ENCODE results near the gene BBS10. TPM values are rescaled to one million over a fixed set of nuclear protein-coding genes. Genes with fewer than 3 reads are reported as not detected.

BBS10 gene
- total and polyA plus RNA-seq, 2 of the 4 experiments (the other 2 are of a cell fraction), result 4.9 to 10.0 TPM

GRCh38 chr12:76329606-76330005 is 18.6 kb downstream of the BBS10 start:
- Histone ChIP-seq H4K8ac (ENCODE audit: low read depth in 2 of 2, low read length in 2 of 2) (peak overlapping the region; percentile 11 to 27; a peak in 2 of 4 replicates), H2BK5ac (ENCODE audit: low read depth, low read length, poor library complexity, severe bottlenecking) (peak overlapping the region; percentile 25), H2AFZ (replicated peaks; ENCODE audit: low read length, poor library complexity) (no peak overlapping the region), H2AK9ac (replicated peaks; ENCODE audit: low read depth, low read length, poor library complexity) (no peak overlapping the region), H2BK120ac (ENCODE audit: low read depth, low read length) (peak overlapping the region; percentile 82), H2BK20ac (ENCODE audit: low read depth, low read length) (peak overlapping the region; percentile 11), H3K9me3 (ENCODE audit: control insufficient read depth, insufficient read depth, low read length) (peaks cover 2% of the 10 kb centered on the region; the same call in 1 of the 2 replicates), H3K4ac (ENCODE audit: low read depth, low read length) (peak overlapping the region; percentile 39; the same call in 1 of the 2 replicates), H3K4me1 (ENCODE audit: control insufficient read depth, insufficient read depth, low read length) (no peaks in the 10 kb centered on the region), H3K9ac (ENCODE audit: low read depth, low read length) (no peak overlapping the region), H3K36me3 (ENCODE audit: control insufficient read depth, insufficient read depth, low read length) (no peaks in the 10 kb centered on the region), H3K27me3 (ENCODE audit: control insufficient read depth, insufficient read depth, low read length) (no peaks in the 10 kb centered on the region), H4K5ac (ENCODE audit: low read depth, low read length) (no peak overlapping the region), H3K14ac (replicated peaks; ENCODE audit: low read depth, low read length) (0 out of 2 replicates have a peak overlapping the region, but pooled peaks have one; percentile 17), H3K27ac (ENCODE audit: insufficient read depth, low read length) (no peak overlapping the region), H4K20me1 (ENCODE audit: insufficient read depth, low read length) (no peaks in the 10 kb centered on the region), H3K4me2 (ENCODE audit: low read depth, low read length) (no peak overlapping the region), H2BK15ac (ENCODE audit: low read depth, low read length) (peak overlapping the region; percentile 9; the same call in 1 of the 3 replicates), H3K23ac (ENCODE audit: low read depth, low read length) (no peak overlapping the region; the same call in 1 of the 2 replicates), H4K91ac (ENCODE audit: insufficient read depth, low read depth, low read length) (peak overlapping the region; percentile 20; the same call in 1 of the 2 replicates), H3K18ac (ENCODE audit: low read depth, low read length) (no peak overlapping the region), H3K9me1 (ENCODE audit: insufficient read depth, low read length) (no peaks in the 10 kb centered on the region), H3K4me3 (ENCODE audit: insufficient read depth, low read depth, low read length) (no peak overlapping the region), H2AK5ac (ENCODE audit: low read depth, low read length) (no peak overlapping the region), H3K56ac (ENCODE audit: extremely low read depth, insufficient read depth, low read length) (peak overlapping the region; percentile 19; the same call in 1 of the 2 replicates), H3K79me1 (ENCODE audit: low read depth in 1 of 2, low read length in 2 of 2) (no peaks in the 10 kb centered on the region)
- ATAC-seq (ENCODE audit: low read depth) (no peak), DNase-seq (no peak)
- TF ChIP-seq CHD1 (IDR thresholded peaks at IDR 0.05; ENCODE audit: low read depth, low read length) (no peak), NFE2L2 (IDR thresholded peaks at IDR 0.05; ENCODE audit: low read depth, low read length) (no peak), RCOR1 (IDR thresholded peaks at IDR 0.05; ENCODE audit: insufficient replicate concordance, low read length) (no peak), MAFK (IDR thresholded peaks at IDR 0.05; ENCODE audit: low read depth, low read length) (no peak), USF2 (IDR thresholded peaks at IDR 0.05; ENCODE audit: low read depth, low read length) (no peak), ELK1 (IDR thresholded peaks at IDR 0.05; ENCODE audit: borderline replicate concordance, low read depth, low read length) (no peak), RAD21 (IDR thresholded peaks at IDR 0.05; ENCODE audit: low read length) (no peak), CEBPB (IDR thresholded peaks at IDR 0.05; ENCODE audit: low read depth, low read length) (no peak), MXI1 (IDR thresholded peaks at IDR 0.05; ENCODE audit: borderline replicate concordance, low read depth, low read length) (no peak)
- TF ChIP-seq, protein P1, sequence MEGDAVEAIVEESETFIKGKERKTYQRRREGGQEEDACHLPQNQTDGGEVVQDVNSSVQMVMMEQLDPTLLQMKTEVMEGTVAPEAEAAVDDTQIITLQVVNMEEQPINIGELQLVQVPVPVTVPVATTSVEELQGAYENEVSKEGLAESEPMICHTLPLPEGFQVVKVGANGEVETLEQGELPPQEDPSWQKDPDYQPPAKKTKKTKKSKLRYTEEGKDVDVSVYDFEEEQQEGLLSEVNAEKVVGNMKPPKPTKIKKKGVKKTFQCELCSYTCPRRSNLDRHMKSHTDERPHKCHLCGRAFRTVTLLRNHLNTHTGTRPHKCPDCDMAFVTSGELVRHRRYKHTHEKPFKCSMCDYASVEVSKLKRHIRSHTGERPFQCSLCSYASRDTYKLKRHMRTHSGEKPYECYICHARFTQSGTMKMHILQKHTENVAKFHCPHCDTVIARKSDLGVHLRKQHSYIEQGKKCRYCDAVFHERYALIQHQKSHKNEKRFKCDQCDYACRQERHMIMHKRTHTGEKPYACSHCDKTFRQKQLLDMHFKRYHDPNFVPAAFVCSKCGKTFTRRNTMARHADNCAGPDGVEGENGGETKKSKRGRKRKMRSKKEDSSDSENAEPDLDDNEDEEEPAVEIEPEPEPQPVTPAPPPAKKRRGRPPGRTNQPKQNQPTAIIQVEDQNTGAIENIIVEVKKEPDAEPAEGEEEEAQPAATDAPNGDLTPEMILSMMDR (conservative IDR thresholded peaks at IDR 0.05; ENCODE audit: low read depth, low read length), result no peak
- dilution Hi-C loops (cut with HindIII; ENCODE audit: low sequenced_read_pairs, unreplicated experiment) (no loop called here), in situ Hi-C loops (cut with MboI; ENCODE audit: low sequenced_read_pairs) (no loop called here), intact Hi-C loops (cut with micrococcal nuclease) (loop anchor here (5.0 kb wide), 1 partner anchor 52 kb away; no protein-coding TSS in a partner anchor)
- ChIA-PET POLR2A (ENCODE audit: unreplicated experiment) (no interaction called here), CTCF (interaction anchor here (1.0 to 1.2 kb wide), 2 partner anchors 8 to 12 kb away, joined by 3 to 4 read pairs; no protein-coding TSS in a partner anchor)
- no CpG with 5 or more reads among the region's 5 CpGs for WGBS, 2 experiments (ENCODE audit: extremely low coverage in 2 of 2, insufficient read length in 1 of 2)
- no TSS peak for BruUV-seq (replicated peaks)
